Ascending aorta (tissue), 2 donors: Measurements from ENCODE around the gene AANAT. TPM values are rescaled to one million over a fixed set of nuclear protein-coding genes. Genes with fewer than 3 reads are reported as not detected.
A peak's percentile ranks its signal among the peaks of the same experiment; 100 is the strongest.

Experiments
- DNase-seq, 2 donors: peaks; one replicate each; pipeline ENCODE4 v3.0.0-alpha.2; 2019; ENCODE audit warnings: low spot score in 2 of 2
- H3K27ac ChIP-seq, 2 donors: fragments of 200-600 bp; sonication (generic); one replicate each; pipeline ENCODE4 v1.5.1; 2016 to 2017; ENCODE audit warnings: mild to moderate bottlenecking in 1 of 2
- H3K27me3 ChIP-seq: fragments of 200-600 bp; sonication (generic); one replicate; pipeline ENCODE4 v1.5.1; 2017
- H3K36me3 ChIP-seq, 2 donors: fragments of 200-600 bp; sonication (generic); one replicate each; pipeline ENCODE4 v1.5.1; 2016
- H3K4me1 ChIP-seq, 2 donors: fragments of 200-600 bp; sonication (generic); one replicate each; pipeline ENCODE4 v1.5.1; 2016 to 2017; ENCODE audit warnings: mild to moderate bottlenecking in 1 of 2
- H3K4me3 ChIP-seq, 2 donors: fragments of 200-600 bp; sonication (generic); one replicate each; pipeline ENCODE4 v1.5.1; 2016 to 2017; ENCODE audit warnings: mild to moderate bottlenecking in 1 of 2
- H3K9me3 ChIP-seq, 2 donors: fragments of 200-600 bp; sonication (generic); one replicate each; pipeline ENCODE4 v1.5.1; 2016
- CTCF ChIP-seq, 3 experiments: fragments of 200-600 bp in 2 of 3; fragments of 450-650 bp in 1 of 3; sonication (generic) in 2 of 3; IDR thresholded peaks; one replicate each; pipeline ENCODE4 v1.5.1; 2016 to 2019; ENCODE audit warnings: antibody characterized with exemption in 3 of 3, mild to moderate bottlenecking in 1 of 3, moderate library complexity in 1 of 3
- intact Hi-C: fragments of 100-400 bp; cut with DNase I; formaldehyde crosslinking; loops from one replicate; pipeline ENCODE4 v1.15.1; 2023
- total RNA-seq: library from RNA; depleted of rRNA; stranded (reverse); fragments of >200 nt; gene quantifications from one replicate; pipeline ENCODE4 v1.1.0, GENCODE V29; 2016

Gene AANAT
- total RNA-seq, 1 donor from 2014 or later: not detected

GRCh38 chr17:76485569-76485968 is 18.2 kb downstream of the AANAT start:
- Histone ChIP-seq H3K36me3 (no peaks in the 10 kb centered on the region), H3K9me3 (no peaks in the 10 kb centered on the region), H3K27ac (peak overlapping the region in 1 of 2 donors; percentile 42), H3K27me3 (no peaks in the 10 kb centered on the region), H3K4me1 (no peaks in the 10 kb centered on the region), H3K4me3 (no peak overlapping the region)
- peak in 1 of 2 donors; percentile 37 for DNase-seq
- TF ChIP-seq CTCF (IDR thresholded peaks at IDR 0.05): no peak
- intact Hi-C loops: no loop called here

- DNase-seq: no peak
- no peaks in the 10 kb centered on the region for H3K4me1 ChIP-seq
- H3K36me3 ChIP-seq: no peaks in the 10 kb centered on the region
- no peak for TF ChIP-seq CTCF (IDR thresholded peaks at IDR 0.05)
- no peak overlapping the region for H3K27ac ChIP-seq
- H3K4me3 ChIP-seq: no peak overlapping the region
- no peaks in the 10 kb centered on the region for H3K27me3 ChIP-seq
- H3K9me3 ChIP-seq: no peaks in the 10 kb centered on the region
- intact Hi-C loops: no loop called here
Observed at GRCh38 chr17:76487451-76488192, 20.2 kb downstream of the AANAT start.

GRCh38 chr17:76490112-76490710 is 22.8 kb downstream of the AANAT start:
- no peak for TF ChIP-seq CTCF (IDR thresholded peaks at IDR 0.05)
- DNase-seq: no peak
- no peaks in the 10 kb centered on the region for H3K9me3 ChIP-seq
- peak overlapping the region in 1 of 2 donors; percentile 77 for H3K27ac ChIP-seq
- H3K36me3 ChIP-seq: no peaks in the 10 kb centered on the region
- H3K27me3 ChIP-seq: no peaks in the 10 kb centered on the region
- H3K4me3 ChIP-seq: no peak overlapping the region
- H3K4me1 ChIP-seq: no peaks in the 10 kb centered on the region
- intact Hi-C loops: no loop called here

- intact Hi-C loops: no loop called here
- H3K27me3 ChIP-seq: no peaks in the 10 kb centered on the region
Observed at GRCh38 chr17:76491271-76492122, 24.1 kb downstream of the AANAT start.

More at GRCh38 chr17:76491271-76492122, 24.1 kb downstream of the AANAT start:
- Histone ChIP-seq H3K4me1 (no peaks in the 10 kb centered on the region), H3K4me3 (no peak overlapping the region), H3K36me3 (no peaks in the 10 kb centered on the region), H3K27ac (peak overlapping the region; percentile 70 to 77), H3K9me3 (no peaks in the 10 kb centered on the region)
- no peak for DNase-seq
- no peak for TF ChIP-seq CTCF (IDR thresholded peaks at IDR 0.05)
